ENCODE data around the gene SUCLG2.

GRCh38 chr3:67414740-67415139, 239.7 kb downstream of the SUCLG2 start:
- TF ChIP-seq POLR2A (IDR thresholded peaks at IDR 0.05; ENCODE audit: low read depth, low read length) = no peak
- no peak for TF ChIP-seq SPI1 (IDR thresholded peaks at IDR 0.05; ENCODE audit: low read depth, low read length)
- TF ChIP-seq POLR2AphosphoS5 (IDR thresholded peaks at IDR 0.05; ENCODE audit: low read depth, low read length) = no peak
- TF ChIP-seq TAF1 (IDR thresholded peaks at IDR 0.05; ENCODE audit: low read depth, low read length) = no peak
- no peak for TF ChIP-seq PAX5 (IDR thresholded peaks at IDR 0.05; ENCODE audit: insufficient read depth, low read length, severe bottlenecking)

Data from GM12891 (cell line).